Mesenchymal stem cell (in vitro differentiated cells and primary cell): ENCODE results near the gene FOXL2.

ENCODE experiments used
- DNase-seq: peaks from one replicate; pipeline ENCODE4 v3.0.0-alpha.2; 2013
- H2AFZ ChIP-seq: one replicate; pipeline ENCODE4 v1.6.1; 2013; ENCODE audit warnings: low read depth, mild to moderate bottlenecking, control low read depth, inconsistent platforms, low read length, moderate library complexity
- H2AK5ac ChIP-seq: 2 replicates; pipeline ENCODE4 v1.6.1; 2013; ENCODE audit warnings: low read length, moderate library complexity, mild to moderate bottlenecking, inconsistent platforms; ENCODE audit not compliant: severe bottlenecking
- H2BK120ac ChIP-seq: one replicate; pipeline ENCODE4 v1.6.1; 2013; ENCODE audit warnings: low read depth, mild to moderate bottlenecking, inconsistent platforms, low read length, moderate library complexity
- H2BK12ac ChIP-seq, 2 experiments: one replicate each; pipeline ENCODE4 v1.6.1; 2013; ENCODE audit warnings: inconsistent platforms in 2 of 2, low read length in 2 of 2, mild to moderate bottlenecking in 2 of 2, moderate library complexity in 2 of 2, control low read depth in 1 of 2
- H2BK15ac ChIP-seq: one replicate; pipeline ENCODE4 v1.6.1; 2013; ENCODE audit warnings: mild to moderate bottlenecking, low read depth, inconsistent platforms; ENCODE audit not compliant: poor library complexity, severe bottlenecking
- H2BK5ac ChIP-seq: 2 replicates; pipeline ENCODE4 v1.6.1; 2013; ENCODE audit warnings: low read depth, mild to moderate bottlenecking, low read length, control low read depth, inconsistent platforms; ENCODE audit not compliant: poor library complexity, severe bottlenecking
- H3K14ac ChIP-seq, 2 experiments: one replicate each; pipeline ENCODE4 v1.6.1; 2013; ENCODE audit warnings: inconsistent platforms in 2 of 2, low read length in 2 of 2, control low read depth in 1 of 2, mild to moderate bottlenecking in 1 of 2, moderate library complexity in 1 of 2
- H3K18ac ChIP-seq, 2 experiments: one replicate each; pipeline ENCODE4 v1.6.1; 2013; ENCODE audit warnings: inconsistent platforms in 2 of 2, low read length in 2 of 2, control low read depth in 1 of 2, low read depth in 1 of 2, mild to moderate bottlenecking in 1 of 2
- H3K23ac ChIP-seq, 2 experiments: one replicate each; pipeline ENCODE4 v1.6.1; 2013; ENCODE audit warnings: inconsistent platforms in 2 of 2, low read length in 2 of 2, mild to moderate bottlenecking in 2 of 2, moderate library complexity in 2 of 2, control low read depth in 1 of 2
- H3K27ac ChIP-seq: 2 replicates; pipeline ENCODE4 v1.5.1; 2013; ENCODE audit warnings: mild to moderate bottlenecking, moderate library complexity, low read length, control low read depth, inconsistent platforms; ENCODE audit not compliant: poor library complexity, severe bottlenecking
- H3K27me3 ChIP-seq, 2 experiments: 2 replicates each; pipeline versions ENCODE4 v1.6.1 to v1.7.0; 2013; ENCODE audit warnings: low read length in 2 of 2, mild to moderate bottlenecking in 2 of 2, moderate library complexity in 2 of 2, control low read depth in 1 of 2, inconsistent platforms in 1 of 2; ENCODE audit not compliant: control insufficient read depth in 1 of 2, insufficient read depth in 1 of 2
- H3K36me3 ChIP-seq, 2 experiments: 2 replicates each; pipeline versions ENCODE4 v1.6.1 to v1.7.0; 2013; ENCODE audit warnings: low read length in 2 of 2, control low read depth in 1 of 2, inconsistent platforms in 1 of 2, low read depth in 1 of 2, mild to moderate bottlenecking in 1 of 2; ENCODE audit not compliant: insufficient read depth in 2 of 2, control insufficient read depth in 1 of 2
- H3K4ac ChIP-seq, 2 experiments: one replicate each; pipeline ENCODE4 v1.6.1; 2013; ENCODE audit warnings: inconsistent platforms in 2 of 2, low read length in 2 of 2, mild to moderate bottlenecking in 2 of 2, moderate library complexity in 2 of 2, control low read depth in 1 of 2, low read depth in 1 of 2
- H3K4me1 ChIP-seq: 2 replicates; pipeline ENCODE4 v1.6.1; 2013; ENCODE audit warnings: low read depth, low read length, control low read depth; ENCODE audit not compliant: control insufficient read depth, insufficient read depth
- H3K4me2 ChIP-seq: 2 replicates; pipeline ENCODE4 v1.6.1; 2013; ENCODE audit warnings: low read length, mild to moderate bottlenecking, inconsistent platforms; ENCODE audit not compliant: poor library complexity, severe bottlenecking
- H3K4me3 ChIP-seq, 2 experiments: 2 replicates each; pipeline versions ENCODE4 v1.5.1 to v1.7.0; 2013; ENCODE audit warnings: low read length in 2 of 2, mild to moderate bottlenecking in 2 of 2, control low read depth in 1 of 2, low read depth in 1 of 2; ENCODE audit not compliant: insufficient read depth in 1 of 2
- H3K79me1 ChIP-seq: replicated peaks from 2 replicates; pipeline ENCODE4 v1.6.1; 2013; ENCODE audit warnings: mild to moderate bottlenecking, control low read depth, low read length, inconsistent platforms; ENCODE audit not compliant: poor library complexity, severe bottlenecking
- H3K9ac ChIP-seq: 2 replicates; pipeline ENCODE4 v1.7.0; 2013; ENCODE audit warnings: mild to moderate bottlenecking, low read length, moderate library complexity
- H3K9me3 ChIP-seq: 2 replicates; pipeline ENCODE4 v1.7.0; 2013; ENCODE audit warnings: mild to moderate bottlenecking, low read length; ENCODE audit not compliant: control insufficient read depth
- H4K8ac ChIP-seq: one replicate; pipeline ENCODE4 v1.6.1; 2013; ENCODE audit warnings: inconsistent platforms, mild to moderate bottlenecking, low read length, moderate library complexity
- H4K91ac ChIP-seq: one replicate; pipeline ENCODE4 v1.6.1; 2013; ENCODE audit warnings: mild to moderate bottlenecking, low read length, inconsistent platforms
- WGBS: methylation state at CpG from one replicate; pipeline ENCODE4 v1.1.7; 2013; ENCODE audit warnings: mixed read lengths; 5-methylcytosine and 5-hydroxymethylcytosine counted together

Gene FOXL2

GRCh38 chr3:138908846-138909245 lies 38.1 kb downstream of the FOXL2 start:
- no peaks in the 10 kb centered on the region for H3K9me3 ChIP-seq
- no peak overlapping the region for H2BK120ac ChIP-seq
- H3K27me3 ChIP-seq, result no peaks in the 10 kb centered on the region
- no peaks in the 10 kb centered on the region for H3K36me3 ChIP-seq
- no peaks in the 10 kb centered on the region for H3K4me1 ChIP-seq
- H2AK5ac ChIP-seq, result no peak overlapping the region
- no peak overlapping the region for H2BK5ac ChIP-seq
- WGBS, result 93% methylated on average over 3 of the region's 5 CpGs
- H4K91ac ChIP-seq, result no peak overlapping the region
- no peak overlapping the region for H4K8ac ChIP-seq
- H3K27ac ChIP-seq, result no peak overlapping the region
- H3K18ac ChIP-seq, result no peak overlapping the region
- no peak overlapping the region for H3K23ac ChIP-seq
- no peak overlapping the region for H3K9ac ChIP-seq
- no peak overlapping the region for H3K14ac ChIP-seq
- no peaks in the 10 kb centered on the region for H3K79me1 ChIP-seq
- H2BK12ac ChIP-seq, result no peak overlapping the region
- no peak overlapping the region for H3K4me3 ChIP-seq
- DNase-seq, result no peak
- no peak overlapping the region for H2AFZ ChIP-seq
- H3K4ac ChIP-seq, result no peak overlapping the region
- no peak overlapping the region for H3K4me2 ChIP-seq
- no peak overlapping the region for H2BK15ac ChIP-seq

- 89% methylated on average over 1 of the region's 3 CpGs for WGBS
- no peak overlapping the region for H3K27ac ChIP-seq
- no peak overlapping the region for H3K23ac ChIP-seq
- H2AFZ ChIP-seq, result no peak overlapping the region
- H4K91ac ChIP-seq, result no peak overlapping the region
- H2BK15ac ChIP-seq, result no peak overlapping the region
- no peak overlapping the region for H3K14ac ChIP-seq
- no peak overlapping the region for H3K9ac ChIP-seq
- no peaks in the 10 kb centered on the region for H3K79me1 ChIP-seq
- H2BK120ac ChIP-seq, result no peak overlapping the region
- no peak overlapping the region for H2AK5ac ChIP-seq
- H3K4me2 ChIP-seq, result no peak overlapping the region
- H3K36me3 ChIP-seq, result no peaks in the 10 kb centered on the region
- no peaks in the 10 kb centered on the region for H3K27me3 ChIP-seq
- no peak overlapping the region for H3K18ac ChIP-seq
- no peak for DNase-seq
- H4K8ac ChIP-seq, result no peak overlapping the region
- no peak overlapping the region for H3K4ac ChIP-seq
- no peaks in the 10 kb centered on the region for H3K9me3 ChIP-seq
- no peaks in the 10 kb centered on the region for H3K4me1 ChIP-seq
- H2BK12ac ChIP-seq, result no peak overlapping the region
- no peak overlapping the region for H3K4me3 ChIP-seq
- no peak overlapping the region for H2BK5ac ChIP-seq
These were observed 39.4 kb downstream of the FOXL2 start for GRCh38 chr3:138907539-138907938.

GRCh38 chr3:138902171-138902570 lies 44.8 kb downstream of the FOXL2 start:
- H3K4ac ChIP-seq, result no peak overlapping the region
- no peak overlapping the region for H3K18ac ChIP-seq
- no peaks in the 10 kb centered on the region for H3K36me3 ChIP-seq
- H3K4me3 ChIP-seq, result no peak overlapping the region
- no peak overlapping the region for H3K4me2 ChIP-seq
- no peak for DNase-seq
- no peak overlapping the region for H4K8ac ChIP-seq
- H2BK12ac ChIP-seq, result no peak overlapping the region
- H3K14ac ChIP-seq, result no peak overlapping the region
- no peak overlapping the region for H2BK15ac ChIP-seq
- H3K4me1 ChIP-seq, result peaks cover 4% of the 10 kb centered on the region
- H3K27me3 ChIP-seq, result no peaks in the 10 kb centered on the region
- no peak overlapping the region for H2AFZ ChIP-seq
- no peak overlapping the region for H3K27ac ChIP-seq
- H3K23ac ChIP-seq, result no peak overlapping the region
- 69% methylated on average over 1 of the region's 1 CpG for WGBS
- H2BK5ac ChIP-seq, result no peak overlapping the region
- H3K9ac ChIP-seq, result no peak overlapping the region
- no peaks in the 10 kb centered on the region for H3K79me1 ChIP-seq
- no peak overlapping the region for H2BK120ac ChIP-seq
- no peak overlapping the region for H4K91ac ChIP-seq
- no peaks in the 10 kb centered on the region for H3K9me3 ChIP-seq
- no peak overlapping the region for H2AK5ac ChIP-seq

DNA sequence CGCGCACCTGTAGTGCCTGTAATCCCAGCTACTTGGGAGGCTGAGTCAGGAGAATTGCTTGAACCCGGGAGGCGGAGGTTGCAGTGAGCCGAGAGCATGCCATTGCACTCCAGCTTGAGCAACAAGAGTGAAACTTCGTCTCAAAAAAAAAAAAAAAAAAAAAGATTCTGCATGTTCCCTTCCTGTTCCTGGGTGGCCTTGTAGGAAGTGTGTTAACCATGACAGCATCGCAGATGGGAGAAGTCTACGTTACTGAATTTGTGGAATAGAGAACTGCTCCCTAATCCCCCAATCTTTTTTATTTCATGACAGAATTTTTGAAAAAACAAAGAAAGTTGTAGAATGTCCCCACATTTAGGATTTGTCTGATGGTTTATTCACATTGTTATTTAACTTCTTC lies 45.4 kb downstream of the FOXL2 start:
- Histone ChIP-seq H4K91ac (no peak overlapping the region), H3K36me3 (no peaks in the 10 kb centered on the region), H3K9ac (no peak overlapping the region), H3K27ac (no peak overlapping the region), H2BK15ac (no peak overlapping the region), H3K79me1 (no peaks in the 10 kb centered on the region), H2BK12ac (no peak overlapping the region), H2BK5ac (no peak overlapping the region), H3K18ac (no peak overlapping the region), H2AFZ (no peak overlapping the region), H3K14ac (no peak overlapping the region), H2AK5ac (no peak overlapping the region), H4K8ac (no peak overlapping the region), H2BK120ac (no peak overlapping the region), H3K4me2 (no peak overlapping the region), H3K9me3 (no peaks in the 10 kb centered on the region), H3K4me3 (no peak overlapping the region), H3K27me3 (no peaks in the 10 kb centered on the region), H3K4me1 (peaks cover 4% of the 10 kb centered on the region), H3K23ac (no peak overlapping the region), H3K4ac (no peak overlapping the region)
- DNase-seq, result no peak
- 67% methylated on average over 6 of the region's 8 CpGs for WGBS
